Cardiac muscle cell (in vitro differentiated cells and primary cell): Measurements from ENCODE around the gene TNRC6C. TPM values are rescaled to one million over a fixed set of nuclear protein-coding genes. Genes with fewer than 3 reads are reported as not detected.
"Not testable (repeated sequence)": the region's sequence is repeated elsewhere in the genome, so short reads cannot be mapped to it uniquely, and the experiment has no call there.

Experiments
- DNase-seq, 2 donors: peaks; one replicate each; pipeline versions ENCODE4 v3.0.0 to v3.0.0-alpha.2; 2010 to 2017; ENCODE audit warnings: low read depth in 1 of 2, low spot score in 1 of 2
- H3K27ac ChIP-seq: fragments of 200-600 bp; sonication (generic); 2 replicates; pipeline ENCODE4 v1.5.1; 2016
- H3K27me3 ChIP-seq: fragments of 200-600 bp; sonication (generic); 2 replicates; pipeline ENCODE4 v1.6.0; 2016; ENCODE audit warnings: control low read depth
- H3K36me3 ChIP-seq: fragments of 200-600 bp; sonication (generic); 2 replicates; pipeline ENCODE4 v1.5.1; 2016; ENCODE audit warnings: control low read depth
- H3K4me1 ChIP-seq: fragments of 200-600 bp; sonication (generic); 2 replicates; pipeline ENCODE4 v1.8.1; 2017; ENCODE audit warnings: low read depth, mild to moderate bottlenecking, mixed run types
- H3K4me3 ChIP-seq: fragments of 200-600 bp; sonication (generic); 2 replicates; pipeline ENCODE4 v1.5.1; 2016; ENCODE audit warnings: mild to moderate bottlenecking
- H3K9me3 ChIP-seq: fragments of 200-600 bp; sonication (generic); 2 replicates; pipeline ENCODE4 v1.5.1; 2017; ENCODE audit warnings: low read depth, mild to moderate bottlenecking, control low read depth
- polyA plus RNA-seq: library from polyadenylated mRNA; unstranded; fragments of >200 nt; fragmentation: Nextera tagmentation; extraction: Ambion mirVana; gene quantifications from 2 replicates; pipeline ENCODE4 v1.2.1, GENCODE V29; 2016
- total RNA-seq: library from RNA; depleted of rRNA; stranded (reverse); fragments of >200 nt; gene quantifications from 2 replicates; pipeline ENCODE4 v1.2.3, GENCODE V29; 2016
- TF ChIP-seq, protein P1 (sequence below): IDR thresholded peaks from 2 replicates; pipeline ENCODE4 v1.5.1; 2012; ENCODE audit warnings: low read depth, mild to moderate bottlenecking, low read length

TNRC6C gene
- total and polyA plus RNA-seq, 2 experiments from 2014 or later: 6.5 to 13.3 TPM

DNA sequence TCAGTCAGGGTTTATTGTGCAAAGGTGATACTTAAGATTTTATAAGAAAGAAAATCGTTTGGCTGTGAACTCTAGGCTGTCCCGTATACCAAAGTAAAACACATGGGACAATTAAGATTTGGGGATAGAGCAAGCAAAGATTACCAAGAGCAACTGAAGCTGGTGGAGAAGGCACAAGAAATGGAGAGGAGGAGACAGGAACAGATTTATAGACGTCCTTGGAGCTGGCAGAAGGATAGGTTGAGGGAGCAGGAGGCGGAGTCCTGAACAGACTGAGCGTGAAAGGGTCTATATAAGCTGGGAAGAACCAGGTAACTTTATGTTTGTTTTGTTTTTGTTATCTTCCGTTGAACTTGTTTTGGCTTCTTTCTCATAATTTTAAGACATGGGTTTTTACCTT is 3.8 kb downstream of the TNRC6C start:
- H3K27me3 ChIP-seq: peaks cover 1% of the 10 kb centered on the region
- no peak overlapping the region for H3K27ac ChIP-seq
- DNase-seq: no peak
- no peaks in the 10 kb centered on the region for H3K9me3 ChIP-seq
- no peaks in the 10 kb centered on the region for H3K36me3 ChIP-seq
- peaks cover 15% of the 10 kb centered on the region for H3K4me1 ChIP-seq
- TF ChIP-seq, protein P1, sequence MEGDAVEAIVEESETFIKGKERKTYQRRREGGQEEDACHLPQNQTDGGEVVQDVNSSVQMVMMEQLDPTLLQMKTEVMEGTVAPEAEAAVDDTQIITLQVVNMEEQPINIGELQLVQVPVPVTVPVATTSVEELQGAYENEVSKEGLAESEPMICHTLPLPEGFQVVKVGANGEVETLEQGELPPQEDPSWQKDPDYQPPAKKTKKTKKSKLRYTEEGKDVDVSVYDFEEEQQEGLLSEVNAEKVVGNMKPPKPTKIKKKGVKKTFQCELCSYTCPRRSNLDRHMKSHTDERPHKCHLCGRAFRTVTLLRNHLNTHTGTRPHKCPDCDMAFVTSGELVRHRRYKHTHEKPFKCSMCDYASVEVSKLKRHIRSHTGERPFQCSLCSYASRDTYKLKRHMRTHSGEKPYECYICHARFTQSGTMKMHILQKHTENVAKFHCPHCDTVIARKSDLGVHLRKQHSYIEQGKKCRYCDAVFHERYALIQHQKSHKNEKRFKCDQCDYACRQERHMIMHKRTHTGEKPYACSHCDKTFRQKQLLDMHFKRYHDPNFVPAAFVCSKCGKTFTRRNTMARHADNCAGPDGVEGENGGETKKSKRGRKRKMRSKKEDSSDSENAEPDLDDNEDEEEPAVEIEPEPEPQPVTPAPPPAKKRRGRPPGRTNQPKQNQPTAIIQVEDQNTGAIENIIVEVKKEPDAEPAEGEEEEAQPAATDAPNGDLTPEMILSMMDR: no peak
- no peak overlapping the region for H3K4me3 ChIP-seq

DNA sequence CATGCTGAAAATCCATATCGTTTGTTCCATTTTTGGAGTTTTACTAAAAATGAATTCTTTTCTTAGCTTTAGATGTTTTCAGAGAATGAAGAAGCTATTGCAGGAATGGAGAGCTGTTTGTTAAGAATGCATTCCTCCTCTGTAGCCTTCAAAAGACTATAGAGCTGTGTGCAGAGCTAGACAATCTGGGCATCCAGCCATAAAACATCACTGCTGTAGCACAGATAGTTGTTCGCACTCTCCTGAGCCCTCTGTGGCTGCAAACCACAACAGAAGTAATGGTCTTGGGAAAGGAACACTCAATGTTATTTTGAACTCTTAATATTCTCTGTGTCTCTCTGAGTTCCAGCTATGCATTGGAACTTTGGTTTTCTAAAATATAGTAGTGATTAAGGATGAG is 4.9 kb downstream of the TNRC6C start:
- no peaks in the 10 kb centered on the region for H3K27me3 ChIP-seq
- no peak overlapping the region for H3K27ac ChIP-seq
- no peak overlapping the region for H3K4me3 ChIP-seq
- H3K9me3 ChIP-seq: no peaks in the 10 kb centered on the region
- TF ChIP-seq, protein P1: no peak
- peak; percentile 70 to 95 for DNase-seq
- H3K36me3 ChIP-seq: no peaks in the 10 kb centered on the region
- H3K4me1 ChIP-seq: peaks cover 15% of the 10 kb centered on the region

DNA sequence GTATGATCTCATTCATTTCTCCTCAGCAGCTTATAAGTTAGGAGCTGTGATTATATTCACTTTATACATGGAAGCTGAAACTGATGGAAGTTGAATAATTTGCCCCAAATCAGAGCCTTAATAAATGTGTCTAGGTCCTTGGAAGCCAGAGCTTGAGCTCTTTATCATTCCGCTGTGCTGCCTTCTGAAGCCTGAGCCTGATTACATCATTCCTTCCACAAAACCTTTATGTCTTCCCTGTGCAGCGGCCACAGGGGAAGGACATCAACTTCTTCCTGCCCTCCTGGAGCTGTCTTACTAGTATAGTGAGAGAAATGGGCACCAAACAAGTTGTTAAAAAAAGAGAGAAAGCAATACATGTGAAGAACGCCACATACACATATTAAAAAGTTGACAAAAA is 6.8 kb downstream of the TNRC6C start:
- H3K36me3 ChIP-seq: no peaks in the 10 kb centered on the region
- peaks cover 15% of the 10 kb centered on the region for H3K4me1 ChIP-seq
- no peaks in the 10 kb centered on the region for H3K27me3 ChIP-seq
- no peak overlapping the region for H3K27ac ChIP-seq
- no peak for DNase-seq
- H3K4me3 ChIP-seq: no peak overlapping the region
- TF ChIP-seq, protein P1: no peak
- H3K9me3 ChIP-seq: no peaks in the 10 kb centered on the region

DNA sequence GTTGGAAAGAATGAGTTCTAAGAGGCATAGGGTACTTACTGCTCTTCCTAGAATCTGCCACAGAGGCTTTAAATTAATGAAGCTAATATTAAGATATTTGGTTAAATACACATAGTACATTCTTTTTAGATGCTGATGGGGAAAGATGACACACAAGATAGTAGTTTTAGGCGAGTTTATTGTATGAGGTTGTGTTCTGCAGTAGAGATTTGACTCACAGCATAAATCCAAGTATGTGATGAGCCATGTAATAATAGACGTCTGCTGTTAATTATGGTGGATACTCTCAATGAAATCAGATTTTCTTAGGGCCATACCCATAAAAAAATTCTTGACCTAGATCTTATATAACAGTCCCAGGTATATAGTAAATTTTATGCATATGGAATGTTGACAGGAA is 8.0 kb downstream of the TNRC6C start:
- Histone ChIP-seq H3K27me3 (no peaks in the 10 kb centered on the region), H3K36me3 (no peaks in the 10 kb centered on the region), H3K4me3 (no peak overlapping the region), H3K9me3 (no peaks in the 10 kb centered on the region), H3K27ac (no peak overlapping the region), H3K4me1 (peaks cover 10% of the 10 kb centered on the region)
- DNase-seq: no peak
- TF ChIP-seq, protein P1: no peak

DNA sequence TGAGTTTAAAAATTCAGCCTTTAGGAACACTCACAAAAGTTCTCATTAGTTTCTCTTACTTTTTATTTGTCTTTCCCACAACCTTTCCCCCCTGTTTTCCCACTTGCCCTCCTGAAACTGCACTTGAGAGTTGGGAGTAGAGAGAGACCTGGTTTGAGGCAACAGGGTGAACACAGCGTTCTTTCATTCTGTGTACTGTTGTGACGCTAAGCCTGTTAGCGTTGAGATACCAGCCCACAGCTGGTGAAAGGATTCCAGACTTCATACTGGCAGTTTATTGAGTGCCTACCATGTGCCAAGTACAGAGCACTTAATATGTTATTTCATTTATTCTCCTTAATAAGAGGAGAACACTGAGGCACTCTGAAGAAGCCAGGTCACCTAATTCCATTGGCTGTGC is 10.3 kb downstream of the TNRC6C start:
- Histone ChIP-seq H3K4me1 (peaks cover under 1% of the 10 kb centered on the region), H3K4me3 (no peak overlapping the region), H3K27me3 (no peaks in the 10 kb centered on the region), H3K36me3 (no peaks in the 10 kb centered on the region), H3K27ac (no peak overlapping the region), H3K9me3 (no peaks in the 10 kb centered on the region)
- no peak for DNase-seq
- TF ChIP-seq, protein P1: no peak

DNA sequence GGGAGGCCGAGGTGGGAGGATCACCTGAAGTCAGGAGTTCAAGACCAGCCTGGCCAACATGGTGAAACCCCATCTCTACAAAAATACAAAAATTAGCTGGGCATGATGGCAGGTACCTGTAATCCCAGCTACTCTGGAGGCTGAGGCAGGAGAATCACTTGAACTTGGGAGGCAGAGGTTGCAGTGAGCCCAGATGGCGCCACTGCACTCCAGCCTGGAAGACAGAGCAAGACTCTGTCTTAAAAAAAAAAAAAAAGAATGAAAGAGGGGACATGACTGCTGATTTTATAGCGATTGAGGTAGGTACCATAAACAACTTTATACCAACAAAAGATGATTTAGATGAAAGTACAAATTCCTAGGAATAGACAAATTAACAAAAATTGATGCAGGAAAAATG is 13.8 kb downstream of the TNRC6C start:
- H3K4me1 ChIP-seq, DNase-seq, H3K4me3 ChIP-seq, H3K9me3 ChIP-seq, H3K36me3 ChIP-seq, H3K27ac ChIP-seq, H3K27me3 ChIP-seq: not testable (repeated sequence)
